Activated CD4-positive, alpha-beta T cell treated with anti-CD3 and anti-CD28 coated beads, Interleukin-2, amount 50 U/mL, for 16 hours (primary cell): ENCODE data around the gene TENT5C.
A peak's percentile ranks its signal among the peaks of the same experiment; 100 is the strongest.

Source experiments
- DNase-seq: peaks from one replicate; pipeline ENCODE4 v3.0.0-alpha.2; 2020

Gene TENT5C

GRCh38 chr1:117594261-117594990 is 11.4 kb upstream of the TENT5C start:
- DNase-seq = no peak

- no peak for DNase-seq
These were observed 9.7 kb upstream of the TENT5C start for GRCh38 chr1:117596023-117596720.

GRCh38 chr1:117598489-117598888 is 7.4 kb upstream of the TENT5C start:
- no peak for DNase-seq

- DNase-seq = no peak
These were observed 6.3 kb upstream of the TENT5C start for GRCh38 chr1:117599286-117600221.

DNA sequence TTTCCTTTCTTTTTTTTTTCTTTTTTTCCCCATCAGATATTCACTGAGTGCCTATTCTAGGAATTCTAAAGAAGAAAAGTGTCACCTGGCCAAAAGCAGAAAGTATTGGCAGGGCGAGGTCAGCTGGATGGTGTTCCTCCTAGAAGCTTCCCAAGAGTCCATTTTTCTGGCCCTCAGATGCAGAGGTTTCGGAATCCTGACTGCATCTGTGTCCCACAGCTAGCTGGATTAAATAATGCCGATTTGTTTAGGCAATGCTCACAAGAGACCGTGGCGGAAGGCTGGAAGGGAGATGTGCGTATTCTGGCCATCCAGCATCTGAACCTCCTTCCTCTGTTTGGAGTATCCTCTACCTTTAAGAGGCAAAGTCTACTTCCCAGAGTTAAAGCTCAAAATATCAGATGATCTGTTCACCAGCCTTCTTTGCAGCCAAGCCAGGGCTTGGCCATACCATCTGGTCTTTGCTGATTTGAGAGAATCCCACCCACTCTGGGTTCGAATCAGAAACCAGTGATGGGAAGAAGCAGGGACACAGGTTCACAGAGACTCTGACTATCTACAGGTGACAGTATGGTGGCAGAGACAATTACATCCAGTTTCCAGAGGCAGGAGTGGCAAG is 5.4 kb upstream of the TENT5C start:
- DNase-seq = no peak

- DNase-seq = no peak
These were observed 4.9 kb upstream of the TENT5C start for GRCh38 chr1:117600966-117601365.

DNA sequence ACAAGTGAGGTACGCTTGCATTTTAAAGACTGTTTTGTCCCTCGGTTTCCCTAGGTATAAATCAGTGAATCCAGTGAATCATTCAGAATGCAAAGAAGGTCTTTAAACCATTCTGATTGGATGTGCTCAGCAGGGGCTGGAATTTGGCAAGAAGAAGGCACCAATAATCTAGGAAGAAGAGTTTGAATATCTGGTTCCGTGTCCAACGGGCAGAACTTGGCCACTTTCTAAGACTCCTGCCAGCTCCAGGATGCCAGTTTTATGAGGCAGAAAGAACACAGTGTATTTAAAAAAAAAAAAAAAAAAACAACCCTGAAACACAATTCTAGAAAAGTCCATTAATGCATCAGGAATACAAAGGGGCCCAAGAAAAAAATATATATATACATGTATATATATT is 3.0 kb upstream of the TENT5C start:
- no peak for DNase-seq

DNA sequence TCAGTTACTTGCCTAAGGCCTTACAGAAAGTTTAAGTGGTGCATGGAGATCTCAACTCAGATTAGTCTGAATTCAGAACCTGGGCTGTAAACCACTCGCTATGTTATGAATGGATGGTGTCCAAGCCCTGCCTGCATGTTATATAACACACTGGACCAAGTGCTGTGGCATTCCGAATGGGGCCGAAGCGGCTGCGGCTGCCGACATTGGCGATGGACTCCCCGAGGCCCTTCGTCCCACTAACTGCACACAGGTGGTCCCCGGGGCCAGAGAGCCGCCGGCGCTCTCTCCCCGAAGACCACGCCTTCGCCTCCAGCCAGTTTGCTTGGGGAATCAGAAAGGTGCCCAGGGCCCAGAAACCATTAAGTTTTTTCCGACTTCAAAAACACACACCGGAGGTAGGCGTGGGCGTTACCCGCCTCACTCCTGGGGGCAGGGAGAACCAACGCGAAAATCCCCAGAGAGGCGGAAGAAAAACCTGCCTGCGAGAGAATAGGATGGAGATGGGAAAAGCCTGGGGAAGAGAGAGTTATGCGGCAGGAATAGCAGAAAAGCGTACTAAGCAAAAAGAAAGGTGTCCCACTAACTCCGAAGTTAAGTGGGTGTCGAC is 579 bp upstream of the TENT5C start:
- DNase-seq = no peak

DNA sequence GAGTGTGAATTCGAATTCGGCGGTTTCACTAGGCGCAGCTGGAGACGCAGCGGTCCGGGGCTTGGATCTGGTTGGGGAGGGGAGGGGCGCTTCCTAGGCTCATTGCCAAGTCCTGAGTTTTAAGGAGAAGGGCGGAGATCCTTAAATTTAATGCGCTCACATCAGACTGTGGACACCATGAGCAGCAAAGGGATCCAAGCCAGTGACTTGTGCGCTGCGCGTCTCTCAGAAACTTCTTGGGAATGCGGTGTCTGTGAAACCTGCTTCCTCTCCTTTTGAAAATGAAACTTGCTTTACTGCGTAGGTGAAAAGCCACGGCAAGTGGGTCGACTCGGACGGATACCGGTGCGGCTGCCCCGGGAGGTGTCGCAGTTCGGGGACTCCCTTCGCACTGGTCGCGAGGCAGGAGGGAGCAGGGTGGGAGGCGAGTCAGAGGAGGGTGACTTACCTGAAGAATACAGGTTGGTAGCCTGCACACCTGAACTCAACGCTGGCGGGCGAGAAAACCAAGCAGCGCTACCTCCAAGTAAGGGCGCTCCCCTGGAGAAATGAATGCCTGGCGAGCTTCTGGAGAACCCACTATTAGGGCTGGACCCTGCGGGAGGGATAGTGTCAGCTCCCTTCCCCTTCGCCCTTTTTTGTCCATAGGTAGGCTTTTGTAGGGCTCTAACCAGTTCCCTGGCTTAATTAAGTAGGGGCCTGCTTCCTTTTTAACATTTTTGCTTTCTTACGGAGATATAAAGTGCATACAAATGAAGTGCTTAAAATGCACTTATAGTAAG is 992 bp downstream of the TENT5C start:
- DNase-seq = peak; percentile 51

DNA sequence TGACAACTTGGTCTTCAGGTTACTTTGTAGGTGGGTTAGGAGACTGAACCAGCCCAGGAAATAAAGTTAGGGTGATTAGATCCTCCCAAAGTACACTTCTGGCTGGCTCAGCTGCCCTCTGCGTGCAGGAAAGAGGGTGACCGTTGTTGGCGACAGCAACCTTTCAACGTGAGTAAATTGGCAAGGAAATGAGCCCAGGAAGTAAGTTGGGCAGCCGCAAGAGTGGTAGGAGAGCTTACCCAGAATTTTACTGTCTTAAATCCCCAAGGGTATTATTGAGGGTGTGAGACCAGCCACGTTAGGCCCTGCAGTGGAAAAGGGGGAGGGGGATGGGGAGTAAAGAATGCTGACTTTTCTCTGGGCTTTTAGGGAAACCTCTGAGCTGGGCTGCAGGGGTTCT is 1.6 kb downstream of the TENT5C start:
- DNase-seq = peak; percentile 77

DNA sequence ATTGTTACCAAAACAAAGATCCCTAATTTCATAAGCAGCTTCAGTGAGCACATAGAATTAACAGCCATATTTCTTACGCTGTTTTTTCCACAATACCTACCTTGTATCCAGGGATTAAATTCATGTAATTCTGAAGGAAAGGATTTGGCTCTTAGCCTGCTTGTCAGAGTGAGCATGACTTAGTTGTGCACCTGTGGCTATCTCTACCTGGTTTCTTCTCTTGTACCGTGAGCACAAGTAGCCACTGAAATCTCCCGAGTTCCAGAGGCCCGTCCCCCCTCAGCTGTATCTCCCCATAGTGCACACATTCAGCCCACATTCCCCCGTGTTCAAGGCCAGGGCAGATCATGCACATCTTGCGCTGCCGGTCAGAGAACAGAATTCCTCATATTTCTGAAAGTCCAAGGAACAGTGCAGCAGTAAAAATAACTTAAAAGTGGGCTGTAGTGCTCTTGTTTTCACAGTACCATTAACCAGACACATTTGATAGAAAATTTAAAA is 2.3 kb downstream of the TENT5C start:
- no peak for DNase-seq

DNA sequence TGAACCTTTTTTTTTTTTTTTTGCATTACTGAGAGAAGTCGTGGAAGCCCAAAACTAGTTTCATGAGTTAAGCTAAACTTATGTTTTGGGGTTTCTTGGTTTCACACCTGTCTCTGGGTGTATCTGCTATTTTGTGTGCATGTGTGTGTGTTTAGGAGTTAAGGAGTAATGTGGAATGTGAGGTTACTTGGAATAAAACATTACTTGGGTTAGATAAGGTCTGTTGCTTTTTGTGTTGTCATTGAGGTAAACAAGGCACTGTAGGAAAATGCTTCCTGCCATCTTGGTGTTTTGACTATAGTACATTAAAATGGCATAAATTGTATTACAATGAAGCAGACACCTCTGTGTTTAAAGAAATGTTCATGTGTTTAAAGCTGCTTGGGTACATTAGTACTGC is 2.9 kb downstream of the TENT5C start:
- no peak for DNase-seq

DNA sequence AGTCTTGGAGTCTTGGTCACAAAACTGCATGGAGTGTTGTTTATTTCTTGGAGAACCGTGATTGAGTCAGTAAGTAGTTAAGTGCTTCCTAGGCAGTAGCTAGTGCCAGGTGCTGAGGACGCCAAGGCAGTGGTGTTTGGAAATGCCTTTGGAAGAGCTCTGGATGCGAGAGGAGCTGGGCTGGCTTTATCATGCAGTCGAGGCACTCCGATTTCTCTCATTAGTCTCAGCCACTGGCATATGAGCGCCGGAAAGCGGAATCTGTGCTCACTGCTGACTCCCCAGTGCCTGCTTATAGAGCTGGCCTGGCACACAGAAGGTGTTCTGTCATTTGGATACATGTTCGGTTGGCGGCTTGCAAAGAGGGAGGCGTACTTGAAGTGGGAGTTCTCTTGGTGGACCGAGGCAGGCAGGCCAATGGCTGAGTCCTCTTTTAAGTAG is 3.6 kb downstream of the TENT5C start:
- no peak for DNase-seq

- no peak for DNase-seq
These were observed 4.2 kb downstream of the TENT5C start for GRCh38 chr1:117610036-117610435.

DNA sequence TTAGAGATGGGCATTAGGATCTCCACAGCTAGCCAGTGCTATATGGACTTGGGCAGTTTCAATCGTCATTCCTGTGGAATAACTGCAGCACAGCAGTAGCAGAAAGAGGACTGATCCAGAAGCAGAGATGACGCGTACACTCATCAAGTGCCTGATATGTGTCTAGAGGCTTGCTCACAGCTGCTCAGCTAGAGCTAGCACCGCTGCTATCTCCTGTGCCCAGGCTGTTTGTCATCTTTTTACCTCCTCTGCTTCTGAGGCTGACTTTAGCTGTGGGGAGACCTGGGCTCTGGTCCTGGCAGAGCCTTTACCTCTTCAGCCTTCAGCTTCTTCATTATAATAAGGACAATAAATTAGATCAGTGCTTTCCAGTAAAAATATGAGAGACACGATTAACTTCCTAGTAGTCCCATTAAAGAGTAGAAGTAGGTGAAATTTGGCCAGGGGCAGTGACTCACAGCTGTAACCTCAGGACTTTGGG is 5.3 kb downstream of the TENT5C start:
- no peak for DNase-seq

GRCh38 chr1:117611894-117612483 is 6.1 kb downstream of the TENT5C start:
- DNase-seq = no peak

GRCh38 chr1:117612517-117613248 is 6.8 kb downstream of the TENT5C start:
- peak; percentile 46 for DNase-seq

- DNase-seq = no peak
These were observed 7.6 kb downstream of the TENT5C start for GRCh38 chr1:117613249-117613968.

- no peak for DNase-seq
These were observed 8.3 kb downstream of the TENT5C start for GRCh38 chr1:117613969-117614729.
